GM04504 (cell line): Measurements from ENCODE around the gene MTM1.

ENCODE experiments used
- DNase-seq: peaks from one replicate; pipeline ENCODE4 v3.0.0-alpha.2; 2012; ENCODE audit warnings: low read depth

Gene MTM1

GRCh38 chrX:150548684-150549083 is 19.7 kb upstream of the MTM1 start:
- no peak for DNase-seq

GRCh38 chrX:150551963-150552362 is 16.5 kb upstream of the MTM1 start:
- no peak for DNase-seq

DNA sequence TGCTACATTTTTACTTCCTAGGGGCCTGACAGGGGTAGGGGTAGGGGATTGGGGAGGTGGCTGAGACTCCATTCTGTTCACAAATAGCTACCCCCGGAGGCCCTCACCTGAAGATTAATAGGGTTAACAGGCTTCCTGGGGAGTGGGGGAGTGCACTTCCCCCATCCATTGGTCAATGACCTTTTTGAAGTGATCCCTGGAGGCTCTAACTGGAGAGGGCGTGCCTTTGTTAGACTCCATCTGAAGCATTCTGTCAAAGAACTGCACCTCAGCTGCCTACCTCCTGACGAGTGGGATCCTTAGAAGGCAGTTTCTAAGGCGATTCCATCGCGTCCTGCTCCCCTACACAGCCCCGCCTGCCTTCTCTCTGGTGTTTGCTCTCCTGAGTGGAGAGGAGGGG is 10.0 kb upstream of the MTM1 start:
- DNase-seq = no peak

GRCh38 chrX:150564838-150565237 is 3.6 kb upstream of the MTM1 start:
- no peak for DNase-seq

DNA sequence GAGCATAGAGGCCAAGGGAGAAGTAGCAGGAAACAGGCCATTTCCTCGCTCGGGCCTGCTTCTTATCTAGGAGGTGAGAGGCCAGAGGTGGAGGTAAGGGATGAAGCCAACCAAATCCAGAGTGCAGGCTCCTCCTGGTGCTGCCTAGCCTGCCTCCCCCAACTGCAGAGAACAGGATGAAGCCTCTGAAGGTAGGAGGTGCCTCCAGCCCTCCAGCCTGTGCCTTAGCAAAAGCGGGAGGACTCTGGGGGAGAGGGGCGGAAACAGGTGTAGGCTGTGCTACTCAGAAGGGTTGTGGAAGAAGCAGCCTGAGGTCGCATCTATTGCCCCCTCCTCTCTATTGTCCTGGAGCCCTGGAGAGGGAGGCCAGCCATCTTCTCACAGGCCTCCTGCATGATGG is 2.9 kb upstream of the MTM1 start:
- DNase-seq = no peak

DNA sequence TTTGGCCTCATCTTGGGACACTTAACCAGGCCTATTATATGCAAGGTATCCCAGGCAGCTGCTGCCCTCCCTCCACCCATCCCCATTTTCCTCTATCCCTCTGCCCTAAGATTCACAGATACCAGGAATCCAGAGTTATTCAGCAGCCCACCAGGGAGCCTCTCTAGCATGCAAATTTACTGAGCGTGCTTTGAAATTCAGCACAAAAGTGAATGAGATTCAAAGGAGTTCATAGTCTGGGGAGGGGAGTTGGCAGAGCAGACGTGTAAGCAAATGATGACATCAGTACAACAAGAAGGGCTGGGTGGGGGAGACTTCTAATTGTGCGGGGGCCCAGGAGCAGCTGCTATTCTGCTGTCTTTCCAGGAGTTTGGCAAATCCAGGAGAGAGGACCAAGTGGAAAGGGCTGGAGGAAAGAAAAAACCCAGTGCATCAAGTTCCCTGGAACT is 1.7 kb upstream of the MTM1 start:
- no peak for DNase-seq

- no peak for DNase-seq
Observed at GRCh38 chrX:150567645-150568319, 639 bp upstream of the MTM1 start.

DNA sequence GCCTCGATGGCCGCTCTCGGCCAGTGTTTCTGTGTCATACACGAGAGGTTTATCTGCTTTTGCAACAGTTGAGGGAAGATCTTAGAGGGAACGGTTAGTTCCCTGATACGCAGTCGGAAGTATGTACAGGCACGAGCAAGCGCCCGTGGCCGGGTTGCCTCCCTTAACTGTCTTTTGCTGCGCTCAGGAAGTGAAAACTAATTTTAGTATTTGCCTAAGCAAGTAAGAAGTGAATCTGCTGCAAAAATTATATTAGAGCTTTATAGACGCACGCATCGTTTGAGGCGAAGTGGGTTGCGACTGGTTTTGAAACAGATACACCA is 695 bp downstream of the MTM1 start:
- no peak for DNase-seq

DNA sequence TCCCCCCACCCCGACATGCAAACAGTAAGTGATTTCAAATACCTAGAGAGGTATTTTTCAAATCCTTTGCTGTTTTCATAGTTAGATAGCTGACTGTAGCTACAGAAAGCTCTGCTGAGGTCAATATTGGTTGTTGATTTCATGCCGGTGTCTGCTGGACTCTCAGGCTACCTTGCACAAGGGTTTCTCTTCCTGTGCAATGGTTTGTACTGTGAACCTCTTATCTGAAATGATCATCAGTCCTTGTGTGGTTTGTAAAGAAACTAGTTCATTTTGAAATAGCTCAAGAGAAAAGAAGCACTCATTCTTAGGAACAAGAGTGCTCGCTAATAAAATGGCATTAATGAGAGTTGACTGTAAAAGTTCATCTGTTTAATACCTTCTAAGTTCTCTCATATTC is 2.1 kb downstream of the MTM1 start:
- no peak for DNase-seq

- DNase-seq = no peak
Observed at GRCh38 chrX:150572206-150572605, 3.8 kb downstream of the MTM1 start.

DNA sequence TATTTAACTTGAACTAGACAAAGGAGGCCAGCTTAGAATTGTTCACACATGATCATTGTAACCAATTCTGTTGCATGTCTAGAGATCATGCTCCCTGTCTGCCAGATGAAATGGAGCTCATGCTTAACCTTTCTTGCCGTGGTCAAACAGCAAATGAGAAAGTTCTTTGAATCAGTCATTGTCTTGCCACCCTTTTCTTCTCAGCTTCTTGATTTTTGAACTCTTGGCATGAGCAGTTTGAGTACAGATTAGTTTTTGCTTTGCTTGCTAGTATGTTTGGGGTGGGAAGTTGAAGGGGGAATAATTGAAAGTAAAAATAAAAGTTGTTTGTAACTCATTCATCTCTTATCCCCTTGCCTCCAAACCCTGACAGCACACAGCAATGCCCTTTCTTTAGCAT is 4.7 kb downstream of the MTM1 start:
- no peak for DNase-seq

DNA sequence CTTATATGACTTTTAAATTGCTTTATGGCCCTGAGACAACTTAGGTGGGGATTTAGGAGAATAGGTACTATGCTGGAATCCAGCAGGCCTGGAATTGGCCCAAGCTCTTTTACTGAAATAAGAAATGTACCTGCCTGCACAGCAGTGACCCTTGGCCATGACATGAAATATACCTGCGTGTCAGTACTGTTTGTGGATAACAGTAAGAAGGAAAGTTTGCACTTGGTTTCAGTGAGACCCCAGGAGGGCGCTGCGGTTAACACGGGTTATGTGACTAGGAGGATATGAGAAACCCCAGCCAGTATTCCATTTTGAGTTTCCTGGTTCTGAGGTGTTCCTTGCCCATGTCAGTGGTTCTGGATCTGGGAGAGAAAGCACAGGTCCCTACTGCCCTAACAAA is 5.3 kb downstream of the MTM1 start:
- no peak for DNase-seq

DNA sequence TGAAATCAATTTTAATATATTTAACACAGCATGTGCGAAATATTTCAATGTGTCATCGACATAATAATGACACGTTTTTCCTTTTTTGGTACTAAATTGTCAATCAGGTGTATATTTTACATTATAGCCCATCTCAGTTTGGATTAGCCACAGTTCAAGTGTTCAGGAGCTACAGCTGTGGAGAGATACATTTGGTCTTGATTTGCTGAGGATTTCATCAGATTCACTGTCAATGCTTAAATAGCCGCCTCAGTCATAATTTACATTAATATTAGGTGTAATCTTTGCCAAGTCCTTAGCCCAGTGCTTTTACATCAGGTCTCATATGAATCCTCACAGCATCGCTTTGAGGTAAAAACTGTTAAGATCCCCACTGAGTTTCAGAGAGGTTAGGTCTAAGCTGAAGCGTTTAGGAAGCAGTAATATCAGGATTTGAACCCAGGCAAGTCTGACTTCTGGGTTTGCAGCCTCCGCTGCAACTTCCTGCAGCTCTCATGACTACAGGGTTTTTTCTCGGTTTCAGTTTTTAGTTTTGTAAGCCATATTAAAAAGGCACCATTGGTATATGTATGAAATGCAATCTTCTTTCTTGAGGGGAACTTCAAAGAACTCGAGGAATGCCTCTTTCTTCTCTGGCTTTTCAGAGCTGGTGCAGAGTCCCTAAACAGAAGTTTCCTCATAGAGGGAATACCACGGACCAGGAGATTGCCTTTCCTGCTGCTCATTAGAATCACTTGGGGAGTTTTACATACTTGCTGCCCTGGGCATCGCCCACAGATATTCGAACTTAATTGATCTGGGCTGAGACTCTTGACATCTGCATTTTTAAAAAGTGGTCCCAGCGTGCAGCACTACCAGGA is 6.4 kb downstream of the MTM1 start:
- DNase-seq = no peak

DNA sequence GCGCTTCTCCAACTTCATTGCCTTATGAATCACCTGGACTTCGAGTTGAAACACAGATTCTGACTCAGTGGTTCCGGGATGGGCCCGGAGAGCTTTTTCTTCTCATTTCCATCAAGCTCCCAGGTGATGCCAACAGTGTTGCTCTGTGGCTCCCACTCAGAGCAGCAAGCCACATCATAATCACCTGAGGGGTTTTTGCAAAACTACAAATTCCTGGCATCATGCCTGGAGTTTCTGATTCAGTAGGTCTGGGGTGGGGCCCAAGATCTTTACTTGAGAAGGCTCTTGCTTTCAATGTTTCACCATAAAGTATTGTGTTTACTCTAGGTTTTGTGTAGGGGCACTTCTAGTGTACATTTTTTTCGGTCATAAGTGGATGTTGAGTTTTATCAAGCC is 7.0 kb downstream of the MTM1 start:
- no peak for DNase-seq

- no peak for DNase-seq
Observed at GRCh38 chrX:150577174-150577573, 8.8 kb downstream of the MTM1 start.

DNA sequence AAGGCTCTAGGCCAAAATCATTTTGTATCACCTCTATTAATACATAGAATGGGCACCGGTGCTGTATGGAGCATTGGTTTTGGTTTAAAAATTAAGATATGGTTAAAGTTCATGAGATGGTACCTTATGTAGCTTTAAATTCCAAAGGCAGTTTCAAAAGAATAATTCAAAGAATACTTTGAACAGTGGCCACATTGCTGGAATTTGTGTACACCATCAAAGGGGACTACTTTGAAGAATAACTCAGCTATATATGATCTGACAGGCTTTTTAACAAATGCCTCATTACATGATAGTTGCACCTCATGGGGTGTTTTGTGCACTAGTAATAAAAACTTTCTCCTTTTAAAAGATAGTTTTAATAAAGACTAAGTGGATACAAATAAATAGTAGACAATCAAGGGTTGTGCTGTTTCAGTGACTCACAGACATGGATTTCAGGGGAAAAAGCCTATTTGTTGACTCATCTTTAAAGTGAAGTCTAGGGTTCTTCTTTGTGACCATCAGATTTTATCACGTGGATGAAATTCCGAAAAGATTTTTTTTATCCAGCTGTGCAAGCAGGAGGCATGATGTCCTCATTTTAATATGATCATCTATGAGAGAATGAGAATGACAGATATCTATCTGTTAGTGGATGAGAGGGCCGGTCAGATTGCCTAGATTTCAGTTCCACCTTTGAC is 12.8 kb downstream of the MTM1 start:
- peak; percentile 24 for DNase-seq

DNA sequence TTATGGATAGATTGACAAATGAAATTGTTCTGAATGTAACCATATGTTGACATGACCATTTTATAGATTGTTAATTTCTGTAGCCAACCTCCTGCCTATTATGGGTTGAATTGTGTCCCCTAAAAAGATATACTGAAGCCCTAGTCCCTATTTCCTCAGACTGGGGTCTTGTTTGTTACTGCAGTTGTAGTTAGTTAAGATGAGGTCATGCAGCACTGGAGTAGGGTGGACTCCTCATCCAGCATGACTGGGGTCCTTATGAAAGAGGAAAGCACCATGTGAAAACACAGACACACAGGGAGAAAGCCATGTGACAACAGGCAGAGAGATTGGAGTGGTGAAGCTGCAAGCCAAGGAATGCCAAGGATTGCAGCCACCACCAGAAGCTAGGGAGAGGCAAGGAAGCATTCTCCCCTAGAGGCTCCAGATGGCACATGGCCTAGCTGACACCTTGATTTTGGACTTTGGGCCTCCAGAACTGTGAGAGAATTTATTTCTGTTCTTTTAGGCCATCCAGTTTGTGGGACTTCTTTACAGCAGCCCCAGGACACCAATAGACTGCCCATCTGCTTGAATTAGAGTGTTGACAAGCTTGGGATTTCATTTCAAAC is 14.0 kb downstream of the MTM1 start:
- DNase-seq = no peak

DNA sequence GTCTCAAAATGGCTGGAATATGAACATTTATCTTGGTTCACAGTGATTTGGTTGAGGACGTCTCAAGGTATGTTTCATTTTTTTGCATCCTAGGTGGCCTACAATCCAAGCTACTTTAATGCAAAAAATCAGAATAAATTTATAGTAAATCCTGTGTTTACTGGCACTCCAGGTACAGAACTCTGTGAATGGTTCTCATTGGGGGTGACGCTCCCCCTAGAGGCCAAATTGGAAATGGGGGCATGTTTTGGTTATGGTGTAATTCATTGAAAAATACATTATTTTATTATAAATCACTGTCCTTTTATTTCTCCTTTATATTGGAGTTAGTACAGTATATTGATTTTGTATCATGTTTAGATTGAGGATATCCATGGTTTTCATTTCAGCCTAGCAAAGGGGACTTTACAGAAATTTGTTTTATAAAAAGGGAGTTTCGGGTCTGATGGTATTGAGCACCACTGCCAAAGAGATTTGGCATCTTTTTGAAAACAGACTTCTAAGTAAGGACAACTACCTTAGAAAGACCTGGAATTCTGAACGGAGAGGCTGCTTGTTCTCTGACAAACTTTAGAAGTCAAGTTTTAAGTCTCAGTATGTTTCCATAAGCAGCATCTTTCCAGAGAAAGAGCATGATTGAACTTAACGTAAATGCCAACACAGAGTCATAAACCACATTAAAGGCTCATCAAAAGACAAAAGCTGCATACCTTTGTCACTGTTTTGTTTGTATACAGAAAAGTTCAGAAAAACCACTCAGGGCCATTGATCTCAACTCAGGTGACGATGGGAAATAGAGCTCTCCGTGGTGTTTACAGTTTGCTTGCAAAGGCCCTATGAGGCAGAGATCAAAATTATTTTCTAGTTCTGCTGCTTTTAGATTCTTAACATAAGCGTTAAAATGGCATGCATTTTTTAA is 19.4 kb downstream of the MTM1 start:
- no peak for DNase-seq

DNA sequence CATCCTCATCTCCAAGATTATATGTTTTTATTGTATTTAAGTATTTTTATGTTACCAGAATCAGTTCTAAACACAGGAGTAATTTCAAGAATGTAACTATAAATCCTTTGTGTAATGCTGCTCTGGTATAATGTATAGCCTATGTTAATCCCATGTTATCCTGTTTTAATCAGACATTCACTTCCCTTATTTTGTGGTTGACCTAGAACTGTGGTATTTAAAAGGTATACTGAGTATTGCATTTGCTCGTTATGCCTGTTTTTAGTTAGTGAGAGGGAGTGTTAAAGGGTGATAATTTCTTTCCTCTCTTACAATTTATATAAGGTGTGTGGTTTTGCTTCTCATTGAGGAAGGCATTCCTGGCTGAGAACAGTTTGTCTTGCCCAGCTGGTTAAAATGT is 26.2 kb downstream of the MTM1 start:
- no peak for DNase-seq

- DNase-seq = no peak
Observed at GRCh38 chrX:150599226-150599625, 30.8 kb downstream of the MTM1 start.

- DNase-seq = no peak
Observed at GRCh38 chrX:150602296-150602695, 33.9 kb downstream of the MTM1 start.

DNA sequence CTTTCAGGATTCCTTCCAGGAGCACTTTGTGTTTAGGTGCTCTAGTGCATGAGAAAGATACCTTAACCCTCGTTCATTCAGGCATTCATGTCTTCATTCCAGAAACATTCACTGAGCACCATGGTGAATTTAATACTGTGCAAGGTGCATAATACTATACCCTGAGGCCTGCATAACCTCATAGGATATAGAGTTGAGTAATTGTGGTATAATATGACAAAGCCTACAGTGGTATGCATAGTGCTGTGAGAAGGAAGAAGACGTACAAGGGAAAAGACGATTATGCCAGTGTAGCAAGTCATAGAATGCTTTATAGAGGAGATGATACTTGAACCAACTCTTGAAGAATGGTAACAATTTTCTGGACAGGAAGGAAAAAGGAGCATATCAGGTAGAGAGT is 34.3 kb downstream of the MTM1 start:
- DNase-seq = no peak
